Measurements from ENCODE around the gene RPS5. TPM values are rescaled to one million over a fixed set of nuclear protein-coding genes. Genes with fewer than 3 reads are reported as not detected.

RPS5 gene
- polyA plus RNA-seq, 1 donor (not counting 4 experiments of a cell fraction or from before 2014, with no cell fraction given), result 2,056 TPM

GRCh38 chr19:58353717-58354477 is 33.2 kb upstream of the RPS5 start:
- TF ChIP-seq EZH2 (IDR thresholded peaks at IDR 0.05; ENCODE audit: low read length), result no peak
- TF ChIP-seq CTCF (optimal IDR thresholded peaks at IDR 0.05 in 1 of 3, IDR thresholded peaks at IDR 0.05 in 1 of 3, conservative IDR thresholded peaks at IDR 0.05 in 1 of 3; ENCODE audit: extremely low read depth in 1 of 3, insufficient read depth in 2 of 3, low read length in 3 of 3), result no peak
- dilution Hi-C loops (cut with MboI; ENCODE audit: extremely low pct_ligation_motif_present, low sequenced_read_pairs), result no loop called here
- Histone ChIP-seq H3K4me2 (ENCODE audit: control insufficient read depth, extremely low read depth, insufficient read depth, low read depth, low read length) (no peak overlapping the region), H3K9me1 (ENCODE audit: control insufficient read depth, extremely low read depth, insufficient read depth, low read length) (no peaks in the 10 kb centered on the region), H3K9me3 (ENCODE audit: control insufficient read depth, low read depth, low read length) (peaks cover 3% of the 10 kb centered on the region), H3K27ac (ENCODE audit: control insufficient read depth, insufficient read depth, low read length) (no peak overlapping the region), H3K4me3 (ENCODE audit: control insufficient read depth in 2 of 3, extremely low read depth in 1 of 3, insufficient read depth in 2 of 3, low read depth in 1 of 3, low read length in 3 of 3) (no peak overlapping the region), H3K79me2 (ENCODE audit: control insufficient read depth, insufficient read depth, low read length) (no peaks in the 10 kb centered on the region), H3K27me3 (ENCODE audit: control insufficient read depth, extremely low read depth, insufficient read depth, low read length) (peaks cover 39% of the 10 kb centered on the region), H3K4me1 (ENCODE audit: control insufficient read depth, extremely low read depth, insufficient read depth, low read length) (no peaks in the 10 kb centered on the region), H4K20me1 (ENCODE audit: control insufficient read depth, extremely low read depth, insufficient read depth, low read length) (no peaks in the 10 kb centered on the region), H3K9ac (ENCODE audit: control insufficient read depth, extremely low read depth, insufficient read depth, low read length) (no peak overlapping the region), H3K36me3 (ENCODE audit: control insufficient read depth in 2 of 2, extremely low read depth in 1 of 2, insufficient read depth in 2 of 2, low read length in 2 of 2) (no peaks in the 10 kb centered on the region), H2AFZ (ENCODE audit: control insufficient read depth, low read length) (no peak overlapping the region)
- FAIRE-seq (no peak), DNase-seq (ENCODE audit: low read depth, low spot score) (no peak)

GRCh38 chr19:58354478-58355030 is 32.5 kb upstream of the RPS5 start:
- Histone ChIP-seq H4K20me1 (ENCODE audit: control insufficient read depth, extremely low read depth, insufficient read depth, low read length) (no peaks in the 10 kb centered on the region), H3K4me3 (ENCODE audit: control insufficient read depth in 2 of 3, extremely low read depth in 1 of 3, insufficient read depth in 2 of 3, low read depth in 1 of 3, low read length in 3 of 3) (no peak overlapping the region), H3K9ac (ENCODE audit: control insufficient read depth, extremely low read depth, insufficient read depth, low read length) (no peak overlapping the region), H3K79me2 (ENCODE audit: control insufficient read depth, insufficient read depth, low read length) (no peaks in the 10 kb centered on the region), H3K9me3 (ENCODE audit: control insufficient read depth, low read depth, low read length) (peaks cover 3% of the 10 kb centered on the region), H3K36me3 (ENCODE audit: control insufficient read depth in 2 of 2, extremely low read depth in 1 of 2, insufficient read depth in 2 of 2, low read length in 2 of 2) (no peaks in the 10 kb centered on the region), H3K9me1 (ENCODE audit: control insufficient read depth, extremely low read depth, insufficient read depth, low read length) (no peaks in the 10 kb centered on the region), H3K27me3 (ENCODE audit: control insufficient read depth, extremely low read depth, insufficient read depth, low read length) (peaks cover 38% of the 10 kb centered on the region), H3K27ac (ENCODE audit: control insufficient read depth, insufficient read depth, low read length) (no peak overlapping the region), H2AFZ (ENCODE audit: control insufficient read depth, low read length) (no peak overlapping the region), H3K4me1 (ENCODE audit: control insufficient read depth, extremely low read depth, insufficient read depth, low read length) (no peaks in the 10 kb centered on the region), H3K4me2 (ENCODE audit: control insufficient read depth, extremely low read depth, insufficient read depth, low read depth, low read length) (no peak overlapping the region)
- TF ChIP-seq EZH2 (IDR thresholded peaks at IDR 0.05; ENCODE audit: low read length) (no peak), CTCF (optimal IDR thresholded peaks at IDR 0.05 in 1 of 3, IDR thresholded peaks at IDR 0.05 in 1 of 3, conservative IDR thresholded peaks at IDR 0.05 in 1 of 3; ENCODE audit: extremely low read depth in 1 of 3, insufficient read depth in 2 of 3, low read length in 3 of 3) (no peak)
- dilution Hi-C loops (cut with MboI; ENCODE audit: extremely low pct_ligation_motif_present, low sequenced_read_pairs), result no loop called here
- no peak for DNase-seq (ENCODE audit: low read depth, low spot score)
- FAIRE-seq, result no peak

Data from keratinocyte (primary cell).